Measurements from ENCODE around the gene DDX1. TPM values are rescaled to one million over a fixed set of nuclear protein-coding genes. Genes with fewer than 3 reads are reported as not detected.

Gene DDX1
- total RNA-seq, 4 donors from 2014 or later, result 50.3 to 109 (median 75.2) TPM

- no peak for TF ChIP-seq CTCF (IDR thresholded peaks at IDR 0.05; ENCODE audit: low read depth)
Measured at GRCh38 chr2:15660491-15661294, 69.0 kb downstream of the DDX1 start.

- TF ChIP-seq CTCF (IDR thresholded peaks at IDR 0.05; ENCODE audit: low read depth), result no peak
Measured at GRCh38 chr2:15661295-15661569, 69.6 kb downstream of the DDX1 start.

- no peak for TF ChIP-seq CTCF (IDR thresholded peaks at IDR 0.05; ENCODE audit: low read depth)
Measured at GRCh38 chr2:15662026-15662425, 70.4 kb downstream of the DDX1 start.

GRCh38 chr2:15662579-15662978 lies 70.9 kb downstream of the DDX1 start:
- TF ChIP-seq CTCF (IDR thresholded peaks at IDR 0.05; ENCODE audit: low read depth), result no peak

- no peak for TF ChIP-seq CTCF (IDR thresholded peaks at IDR 0.05; ENCODE audit: low read depth)
Measured at GRCh38 chr2:15663802-15664201, 72.1 kb downstream of the DDX1 start.

- no peak for TF ChIP-seq CTCF (IDR thresholded peaks at IDR 0.05; ENCODE audit: low read depth)
Measured at GRCh38 chr2:15664273-15665066, 72.8 kb downstream of the DDX1 start.

All from subcutaneous adipose tissue (tissue), 4 donors.